EH (cell line): Measurements from ENCODE around the gene PHOX2A.
"Not testable (repeated sequence)": the region's sequence is repeated elsewhere in the genome, so short reads cannot be mapped to it uniquely, and the experiment has no call there.

ENCODE experiments used
- DNase-seq: peaks from one replicate; pipeline ENCODE4 v3.0.0-alpha.2; 2015; ENCODE audit warnings: low read depth

Gene PHOX2A

GRCh38 chr11:72222106-72222891, 21.7 kb downstream of the PHOX2A start:
- DNase-seq = no peak

- DNase-seq = no peak
Measured at GRCh38 chr11:72221386-72222075, 22.4 kb downstream of the PHOX2A start.

DNA sequence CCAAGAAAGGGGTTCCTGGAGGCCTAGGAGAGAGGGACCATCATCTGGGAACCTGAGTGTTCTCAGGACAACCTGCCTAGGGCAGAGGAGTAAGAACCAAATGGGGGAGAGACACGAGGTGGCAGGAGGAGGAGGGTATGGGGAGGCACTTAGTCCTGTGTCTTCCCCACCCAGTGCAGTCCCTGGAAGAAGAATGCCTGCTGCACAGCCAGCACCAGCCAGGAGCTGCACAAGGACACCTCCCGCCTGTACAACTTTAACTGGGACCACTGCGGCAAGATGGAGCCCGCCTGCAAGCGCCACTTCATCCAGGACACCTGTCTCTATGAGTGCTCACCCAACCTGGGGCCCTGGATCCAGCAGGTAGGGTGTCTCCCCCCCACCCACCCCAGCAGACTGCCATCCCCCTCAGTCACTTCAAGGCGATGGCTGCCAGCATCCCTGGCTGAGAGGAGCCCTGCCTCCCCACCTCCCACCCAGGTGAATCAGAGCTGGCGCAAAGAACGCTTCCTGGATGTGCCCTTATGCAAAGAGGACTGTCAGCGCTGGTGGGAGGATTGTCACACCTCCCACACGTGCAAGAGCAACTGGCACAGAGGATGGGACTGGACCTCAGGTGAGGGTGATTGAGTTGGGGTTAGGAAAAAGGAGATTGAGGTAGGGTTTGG, 23.1 kb downstream of the PHOX2A start:
- no peak for DNase-seq

- DNase-seq = no peak
Measured at GRCh38 chr11:72218251-72218745, 25.7 kb downstream of the PHOX2A start.

DNA sequence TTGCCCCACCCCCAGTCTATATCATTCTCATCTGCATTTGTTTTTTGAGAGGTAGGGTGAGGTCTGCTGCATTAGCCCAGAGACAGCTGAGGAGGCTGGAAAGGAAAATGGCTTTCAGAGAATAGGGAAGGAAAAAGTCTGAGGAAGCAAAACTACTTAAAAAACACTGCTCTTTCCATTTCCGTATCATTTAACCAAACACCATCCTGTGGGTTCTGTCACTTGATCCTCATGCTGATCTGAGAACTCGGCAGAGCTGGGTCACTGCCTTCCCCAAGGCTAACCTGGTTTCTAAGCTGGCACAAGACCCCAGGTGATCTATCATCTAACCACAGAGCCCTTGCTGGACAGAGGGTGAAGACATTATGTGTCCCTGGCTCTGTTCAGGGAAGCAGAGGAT, 26.1 kb downstream of the PHOX2A start:
- no peak for DNase-seq

- DNase-seq = no peak
Measured at GRCh38 chr11:72216638-72217037, 27.3 kb downstream of the PHOX2A start, which contains the start of gene FOLR2. TSS of gene FOLR2 (plus strand) at chr11:72216794. CDS start at chr11:72218585, 1,791 bp downstream.

DNA sequence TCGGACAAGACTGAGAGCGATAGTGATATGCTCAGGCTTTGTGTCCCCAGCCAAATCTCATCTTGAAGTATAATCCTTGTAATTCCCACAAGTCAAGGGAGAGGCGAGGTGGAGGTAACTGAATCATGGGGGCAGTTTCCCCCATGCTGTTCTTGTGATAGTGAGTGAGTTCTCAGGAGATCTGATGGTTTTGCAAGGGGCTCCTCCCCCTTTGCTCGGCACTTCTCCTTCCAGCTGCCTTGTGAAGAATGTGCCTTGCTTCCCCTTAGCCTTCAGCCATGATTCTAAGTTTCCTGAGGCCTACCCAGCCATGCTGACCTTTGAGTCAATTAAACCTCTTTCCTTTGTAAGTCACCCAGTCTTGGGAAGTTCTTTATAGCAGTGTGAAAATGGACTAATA, 34.9 kb downstream of the PHOX2A start:
- DNase-seq = no peak

- no peak for DNase-seq
Measured at GRCh38 chr11:72208281-72208680, 35.7 kb downstream of the PHOX2A start.

GRCh38 chr11:72206794-72207193, 37.2 kb downstream of the PHOX2A start:
- not testable (repeated sequence) for DNase-seq

- DNase-seq = no peak
Measured at GRCh38 chr11:72204886-72205285, 39.1 kb downstream of the PHOX2A start.

DNA sequence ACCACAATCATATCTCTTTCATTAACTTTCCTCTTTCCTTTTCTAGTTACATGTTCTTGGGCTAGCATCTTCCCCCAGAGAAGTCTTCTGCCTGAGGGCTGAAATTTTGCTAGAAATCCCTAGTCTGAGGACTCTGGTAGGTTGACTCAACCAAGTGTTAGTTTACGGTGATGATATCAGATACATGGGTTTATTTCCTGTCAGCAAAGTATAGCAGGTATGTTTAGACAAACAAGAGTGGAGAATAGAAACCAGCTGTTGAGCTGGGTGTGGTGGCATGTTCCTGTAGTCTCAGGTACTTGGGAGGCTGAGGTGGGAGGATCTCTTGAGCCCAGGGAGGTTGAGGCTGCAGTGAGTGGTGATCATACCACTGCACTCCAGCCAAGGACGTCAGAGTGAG, 40.8 kb downstream of the PHOX2A start:
- no peak for DNase-seq

GRCh38 chr11:72202571-72202970, 41.4 kb downstream of the PHOX2A start:
- DNase-seq = no peak

- not testable (repeated sequence) for DNase-seq
Measured at GRCh38 chr11:72201445-72201844, 42.5 kb downstream of the PHOX2A start.

DNA sequence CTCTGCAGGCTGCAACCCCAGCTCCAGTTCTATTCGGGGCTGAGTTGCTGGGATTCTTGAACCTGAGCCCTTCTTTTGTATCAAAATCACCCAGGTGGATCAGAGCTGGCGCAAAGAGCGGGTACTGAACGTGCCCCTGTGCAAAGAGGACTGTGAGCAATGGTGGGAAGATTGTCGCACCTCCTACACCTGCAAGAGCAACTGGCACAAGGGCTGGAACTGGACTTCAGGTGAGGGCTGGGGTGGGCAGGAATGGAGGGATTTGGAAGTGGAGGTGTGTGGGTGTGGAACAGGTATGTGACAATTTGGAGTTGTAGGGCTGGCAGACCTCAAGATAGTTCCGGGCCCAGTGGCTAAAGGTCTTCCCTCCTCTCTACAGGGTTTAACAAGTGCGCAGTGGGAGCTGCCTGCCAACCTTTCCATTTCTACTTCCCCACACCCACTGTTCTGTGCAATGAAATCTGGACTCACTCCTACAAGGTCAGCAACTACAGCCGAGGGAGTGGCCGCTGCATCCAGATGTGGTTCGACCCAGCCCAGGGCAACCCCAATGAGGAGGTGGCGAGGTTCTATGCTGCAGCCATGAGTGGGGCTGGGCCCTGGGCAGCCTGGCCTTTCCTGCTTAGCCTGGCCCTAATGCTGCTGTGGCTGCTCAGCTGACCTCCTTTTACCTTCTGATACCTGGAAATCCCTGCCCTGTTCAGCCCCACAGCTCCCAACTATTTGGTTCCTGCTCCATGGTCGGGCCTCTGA, 48.3 kb downstream of the PHOX2A start:
- DNase-seq = no peak

GRCh38 chr11:72191961-72192381, 52.0 kb downstream of the PHOX2A start, which contains the start of gene FOLR1:
TSS of gene FOLR1 (plus strand) at chr11:72192140. CDS start at chr11:72192174, 34 bp downstream.
- DNase-seq = peak; percentile 45

DNA sequence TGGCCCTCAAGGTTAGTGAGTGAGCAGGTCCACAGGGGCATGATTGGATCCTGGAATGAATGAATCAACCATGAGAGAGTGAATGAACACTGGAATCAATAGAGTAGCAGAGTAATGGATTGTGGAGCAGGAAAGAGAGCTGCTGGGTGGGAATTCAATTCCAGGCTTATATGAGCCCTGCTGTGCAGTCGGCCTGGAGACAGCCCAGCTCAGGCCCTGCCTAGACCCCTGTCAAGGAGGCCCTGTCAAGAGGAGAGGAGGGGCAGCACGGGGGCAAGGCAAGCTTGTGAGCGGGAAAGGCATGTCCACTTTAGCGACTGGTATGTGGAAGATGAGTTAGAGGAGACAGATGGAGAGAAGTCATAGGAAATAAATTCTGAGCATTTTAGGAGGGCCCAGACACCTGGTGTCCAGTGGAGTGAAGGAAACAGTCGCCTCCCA, 53.3 kb downstream of the PHOX2A start:
- DNase-seq = no peak

- peak; percentile 38 for DNase-seq
Measured at GRCh38 chr11:72189455-72190250, 54.3 kb downstream of the PHOX2A start.
